ENCODE data around the gene BUD23.
"Not testable (repeated sequence)": the region's sequence is repeated elsewhere in the genome, so short reads cannot be mapped to it uniquely, and the experiment has no call there.

The BUD23 gene, protein sequence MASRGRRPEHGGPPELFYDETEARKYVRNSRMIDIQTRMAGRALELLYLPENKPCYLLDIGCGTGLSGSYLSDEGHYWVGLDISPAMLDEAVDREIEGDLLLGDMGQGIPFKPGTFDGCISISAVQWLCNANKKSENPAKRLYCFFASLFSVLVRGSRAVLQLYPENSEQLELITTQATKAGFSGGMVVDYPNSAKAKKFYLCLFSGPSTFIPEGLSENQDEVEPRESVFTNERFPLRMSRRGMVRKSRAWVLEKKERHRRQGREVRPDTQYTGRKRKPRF

DNA sequence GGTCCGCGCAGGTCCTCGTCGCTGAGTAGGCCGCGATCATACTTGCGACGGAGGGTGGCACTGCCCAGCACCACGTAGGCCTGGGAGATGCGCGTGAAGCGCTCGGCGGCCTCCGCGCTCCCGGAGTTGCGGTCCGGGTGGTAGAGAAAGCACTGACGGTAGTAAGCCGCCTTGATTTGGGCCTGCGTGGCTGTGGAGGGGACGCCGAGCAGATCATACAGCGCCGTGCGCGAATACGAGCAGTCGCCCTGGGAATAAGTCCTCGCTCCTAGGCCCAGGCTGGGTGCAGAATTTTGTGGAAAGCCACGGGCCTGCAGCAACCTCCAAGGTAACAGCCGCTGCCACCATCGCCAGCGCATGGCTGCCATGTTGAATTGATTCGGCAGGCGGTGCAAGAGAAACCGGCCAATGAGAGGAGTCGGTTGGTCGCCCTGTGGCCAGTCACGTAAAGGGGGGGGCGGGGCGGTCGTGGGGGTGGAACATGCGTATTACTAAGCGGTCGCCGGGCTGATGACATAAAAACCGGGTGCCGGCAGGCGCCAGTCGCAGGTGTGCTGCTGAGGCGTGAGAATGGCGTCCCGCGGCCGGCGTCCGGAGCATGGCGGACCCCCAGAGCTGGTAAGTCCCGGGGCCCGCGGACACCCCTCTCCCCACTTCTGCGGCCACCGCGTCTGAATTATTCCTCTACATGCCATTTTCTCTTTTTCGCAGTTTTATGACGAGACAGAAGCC lies at the start of gene BUD23, which contains the start of gene DNAJC30:
TSS of gene BUD23 (plus strand) at position 542 of the 732 bp plus-strand sequence. CDS start at position 571, 29 bp downstream.
TSS of gene DNAJC30 (minus strand) at position 398 of the 732 bp plus-strand sequence. CDS start at position 368, 30 bp downstream.
- DNase-seq: peak; percentile 99

DNA sequence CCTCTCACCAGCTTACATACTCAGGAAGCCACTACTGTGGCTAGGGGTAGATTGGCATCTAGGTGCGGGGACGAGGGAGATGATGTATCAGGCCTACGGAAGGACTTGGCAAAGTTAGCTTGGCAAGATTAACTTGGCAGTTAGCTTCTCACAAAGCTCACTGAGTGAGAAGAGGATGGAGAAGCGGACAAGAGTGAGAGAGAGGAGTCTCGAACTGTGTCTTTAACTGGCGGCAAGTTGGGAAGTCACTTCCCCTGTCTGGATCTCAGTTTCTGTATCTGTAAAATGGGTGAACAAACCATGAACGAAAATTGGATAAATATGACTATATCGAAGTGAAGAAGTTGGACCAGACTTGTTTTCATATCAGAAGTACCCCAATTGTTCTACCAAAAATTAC lies 49.6 kb upstream of the BUD23 start:
- no peak for DNase-seq

DNA sequence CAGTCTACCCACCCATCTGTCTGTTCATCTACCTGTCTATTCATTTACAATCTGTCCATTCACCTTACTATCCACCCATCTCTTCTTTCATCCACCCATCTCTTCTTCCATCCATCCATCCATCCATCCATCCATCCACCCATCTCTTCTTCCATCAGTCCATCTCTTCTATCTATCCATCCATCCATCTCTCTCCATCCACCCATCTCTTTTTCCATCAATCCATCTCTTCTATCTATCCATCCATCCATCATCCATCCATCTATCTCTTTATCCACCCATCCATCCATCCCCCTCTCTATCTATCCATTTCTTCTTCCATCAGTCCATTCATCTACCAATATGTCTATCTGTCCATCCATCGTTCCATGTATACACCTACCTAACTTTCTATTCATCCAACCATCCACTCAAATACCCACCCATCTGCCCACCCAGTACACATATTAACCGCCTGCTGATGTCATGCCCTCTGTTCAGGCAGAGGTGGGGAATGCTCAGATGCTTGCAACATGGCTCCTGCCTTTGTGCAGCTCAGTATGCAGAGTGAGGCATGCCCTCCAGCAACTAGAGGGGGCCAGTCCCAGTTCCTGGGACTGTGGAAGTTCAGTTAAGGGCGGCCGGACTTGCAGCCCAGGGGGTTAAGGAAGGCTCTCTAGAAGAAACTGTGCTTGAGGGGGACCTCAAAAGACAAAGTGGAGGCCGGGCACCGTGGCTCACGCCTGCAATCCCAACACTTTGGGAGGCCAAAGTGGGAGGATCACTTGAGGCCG lies 47.8 kb upstream of the BUD23 start:
- DNase-seq: no peak

DNA sequence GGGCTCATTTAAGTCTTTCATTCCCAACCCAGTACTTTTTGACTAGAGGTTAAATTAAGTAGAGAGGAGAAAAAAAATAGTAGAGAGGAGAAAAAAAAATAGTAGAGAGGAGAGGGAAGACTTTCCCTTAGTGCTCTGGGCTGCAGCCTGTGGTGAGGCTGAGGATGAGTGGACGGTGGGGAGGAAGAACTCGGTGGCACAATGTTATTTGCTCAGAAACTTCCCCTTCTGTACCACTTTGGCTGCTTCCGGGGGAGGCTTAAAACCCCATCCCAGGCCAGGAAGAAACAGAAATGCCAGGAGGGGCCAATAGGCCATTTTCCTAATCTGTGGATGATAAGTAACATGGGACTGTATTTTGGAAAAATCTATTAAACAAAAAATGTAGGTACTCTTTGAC lies 44.5 kb upstream of the BUD23 start:
- no peak for DNase-seq

DNA sequence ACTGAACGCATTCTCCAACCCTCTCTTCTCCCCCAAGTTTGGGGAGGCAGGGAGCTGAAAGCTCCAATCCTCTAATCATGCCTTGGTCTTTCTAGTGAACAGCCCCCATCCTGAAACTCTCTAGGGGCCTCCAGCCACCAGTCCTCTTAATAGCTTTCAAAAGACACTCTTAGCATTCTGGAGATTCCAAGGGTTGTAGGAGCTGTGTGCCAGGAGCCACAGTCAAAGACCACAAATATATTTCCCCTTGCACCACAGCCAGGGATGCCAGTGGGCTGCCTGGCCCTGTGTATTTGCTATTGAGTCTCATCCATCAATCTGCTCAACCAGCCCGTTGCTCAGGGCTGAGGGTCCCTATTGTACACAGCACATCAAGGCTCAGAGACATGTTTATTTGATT lies 40.6 kb upstream of the BUD23 start:
- DNase-seq: no peak

DNA sequence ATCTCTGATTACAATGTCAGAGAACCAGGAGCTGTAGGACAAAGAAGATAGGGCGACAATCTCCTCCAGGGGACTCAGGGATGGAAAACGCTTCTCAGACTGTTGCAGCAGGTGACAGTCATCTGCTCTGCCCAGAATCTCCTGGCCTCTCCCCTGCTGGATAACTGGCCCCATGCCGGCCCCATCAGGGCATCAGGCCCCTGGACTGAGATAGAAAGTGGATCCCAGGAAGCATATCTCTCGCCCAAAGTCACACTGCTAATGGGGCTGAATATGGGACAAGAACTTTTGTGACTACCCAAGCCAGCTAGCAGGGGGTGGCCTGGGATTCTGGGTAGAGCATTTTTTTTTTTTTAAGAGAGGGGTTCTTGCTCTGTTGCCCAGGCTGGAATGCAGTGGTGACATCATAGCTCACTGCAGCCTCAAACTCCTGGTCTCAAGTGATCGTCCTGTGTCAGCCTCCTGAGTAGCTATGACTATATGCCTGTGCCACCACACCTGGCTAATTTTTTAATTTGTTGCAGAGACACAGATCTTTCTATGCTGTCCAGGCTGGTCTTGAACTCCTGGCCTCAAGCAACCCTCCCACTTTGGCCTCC lies 38.6 kb upstream of the BUD23 start:
- DNase-seq: no peak

DNA sequence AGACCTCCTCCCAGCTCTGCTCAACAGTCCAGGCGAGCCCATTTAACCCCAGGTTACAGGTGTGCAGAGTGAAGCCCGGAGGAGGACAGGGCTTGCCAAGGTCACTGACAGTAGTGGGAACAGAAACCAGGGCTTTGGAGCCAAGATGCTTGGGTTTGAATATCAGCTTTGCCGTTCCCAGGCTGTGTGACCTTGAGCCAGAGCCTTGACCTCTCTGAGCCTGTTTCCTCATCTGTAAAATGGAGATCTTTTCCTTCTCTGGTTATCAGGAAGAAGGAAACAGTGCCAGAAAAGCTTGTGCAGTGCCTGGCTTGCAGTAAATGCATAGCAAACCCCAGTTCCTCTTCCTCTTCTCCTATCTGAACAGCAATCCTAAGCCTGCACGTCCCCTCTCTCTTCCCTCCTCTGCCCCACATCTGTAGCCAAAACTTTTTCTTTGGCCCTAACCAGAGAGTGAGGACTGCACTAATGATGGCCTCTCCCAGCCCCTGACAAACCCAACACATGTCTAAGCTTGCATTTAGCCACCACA lies 37.7 kb upstream of the BUD23 start:
- DNase-seq: no peak

DNA sequence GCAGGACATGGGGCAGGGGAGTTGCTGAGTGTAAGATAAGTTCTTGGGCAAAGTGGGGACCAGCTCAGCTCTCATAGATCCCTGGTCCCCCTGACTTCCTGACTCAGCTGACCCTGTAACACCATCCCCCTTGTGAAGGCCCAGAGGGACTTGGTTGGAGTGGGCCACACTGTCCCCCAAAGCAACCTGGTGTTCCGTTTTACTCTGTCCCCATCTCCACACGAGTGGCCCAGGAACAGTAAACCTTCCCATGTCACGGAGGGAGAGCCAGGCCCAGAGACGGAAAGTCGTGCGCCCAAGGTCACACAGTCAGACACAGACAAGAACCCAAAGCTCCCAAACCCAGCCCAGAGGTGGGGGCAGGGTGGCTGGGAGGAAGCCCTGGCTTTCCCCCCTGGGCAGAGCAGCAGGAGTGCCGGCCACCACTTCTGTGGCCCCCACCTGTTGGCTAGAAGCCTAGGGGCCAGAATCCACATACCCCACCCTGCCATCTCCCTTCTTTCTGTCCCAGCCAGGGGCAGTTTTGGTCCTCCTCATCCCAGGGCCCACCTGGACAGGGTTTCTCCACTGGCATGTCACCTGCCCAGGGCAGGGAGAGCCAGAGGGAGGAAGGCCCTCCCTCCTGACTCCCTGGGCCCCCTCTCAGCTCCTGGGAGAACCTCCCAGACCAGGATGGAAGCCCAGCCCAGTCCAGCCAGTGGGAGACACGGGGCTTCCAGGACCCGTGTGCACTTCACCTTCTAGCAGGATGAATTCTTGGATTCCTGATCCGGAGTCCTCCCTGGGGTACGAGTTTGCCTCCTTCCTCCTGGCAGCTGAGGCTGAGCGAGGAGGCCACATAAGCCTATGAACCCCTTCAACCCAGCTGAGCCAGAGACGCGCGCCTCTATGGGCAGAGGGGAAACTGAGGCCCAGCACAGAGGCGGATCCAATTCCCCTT lies 36.3 kb upstream of the BUD23 start:
- DNase-seq: no peak

DNA sequence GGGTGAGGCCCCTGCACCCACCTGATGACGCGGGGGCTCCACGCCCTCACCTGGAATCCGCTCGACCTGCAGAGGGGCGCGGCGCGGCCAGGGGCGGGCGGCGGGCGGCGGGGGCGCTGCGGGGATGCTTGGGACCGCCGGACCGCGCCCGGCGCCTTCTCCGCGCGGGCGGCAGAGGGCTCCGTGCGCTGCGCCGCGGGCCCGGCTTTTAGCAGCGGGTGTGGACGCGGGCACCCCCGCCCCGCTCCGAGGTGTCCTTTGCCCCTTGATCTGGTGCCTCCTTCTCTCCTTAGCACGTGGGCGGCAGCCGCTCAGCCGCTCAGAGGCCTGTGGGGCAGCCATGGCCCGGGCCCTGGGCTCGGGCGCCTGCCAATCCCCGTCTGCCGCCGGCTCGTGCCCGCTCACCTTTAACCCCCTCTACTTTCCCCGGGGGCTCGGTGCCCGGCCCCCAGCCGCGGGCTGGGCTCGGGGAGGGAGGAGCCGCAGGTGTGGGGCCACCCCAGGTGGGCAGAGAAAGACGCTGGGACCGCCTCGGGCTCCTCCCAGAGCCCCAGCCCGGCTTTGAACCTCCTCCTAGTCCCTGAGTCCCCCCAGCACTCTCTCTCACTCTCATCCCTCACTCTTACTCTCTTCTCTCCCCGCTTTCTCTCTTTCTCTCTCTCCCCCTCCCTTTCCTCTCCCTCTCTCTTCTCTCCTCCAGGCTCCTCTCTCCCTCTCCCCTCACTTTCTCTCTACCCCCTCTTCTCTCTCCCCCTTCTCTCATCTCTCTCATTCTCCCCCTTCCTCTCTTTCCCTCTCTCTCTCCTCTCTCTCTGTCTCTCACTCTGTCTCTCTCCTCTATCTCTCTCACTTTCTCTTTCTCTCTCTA lies 35.4 kb upstream of the BUD23 start:
- peak; percentile 43 for DNase-seq

DNA sequence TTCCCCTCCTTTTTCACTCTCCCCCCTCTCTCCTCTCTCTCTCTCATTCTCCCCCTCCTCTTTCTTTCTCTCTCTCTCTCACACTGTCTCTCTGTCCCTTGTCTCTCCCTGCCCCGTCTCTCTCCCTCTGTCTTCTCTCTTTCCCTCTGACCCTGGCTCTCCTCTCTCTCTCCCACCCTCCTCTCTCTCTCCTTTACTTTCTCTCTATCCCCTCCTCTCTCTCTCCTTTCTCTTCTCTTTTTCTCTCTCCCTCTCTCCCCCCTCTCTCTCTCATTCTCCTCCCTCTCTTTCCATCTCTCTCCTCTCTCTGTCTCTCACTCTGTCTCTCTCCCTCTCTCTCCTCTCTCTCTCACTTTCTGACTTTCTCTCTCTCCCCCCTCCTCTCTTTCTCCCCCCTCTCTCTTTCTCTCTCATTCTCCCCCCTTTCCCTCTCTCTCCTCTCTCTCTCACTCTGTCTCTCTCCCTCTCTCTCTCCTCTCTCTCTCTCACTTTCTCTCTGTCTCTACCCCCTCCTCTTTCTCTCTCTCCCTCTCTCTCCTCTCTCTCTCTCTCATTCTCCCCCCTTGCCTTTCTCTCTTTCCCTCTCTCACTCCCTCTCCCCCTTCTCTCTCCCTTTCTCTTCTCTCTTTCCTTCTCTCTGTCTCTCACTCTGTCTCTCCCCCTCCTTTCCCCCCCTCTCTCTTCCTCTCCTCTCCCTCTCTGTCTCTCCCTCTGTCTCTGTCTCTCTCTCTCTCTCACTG lies 34.6 kb upstream of the BUD23 start:
- no peak for DNase-seq

DNA sequence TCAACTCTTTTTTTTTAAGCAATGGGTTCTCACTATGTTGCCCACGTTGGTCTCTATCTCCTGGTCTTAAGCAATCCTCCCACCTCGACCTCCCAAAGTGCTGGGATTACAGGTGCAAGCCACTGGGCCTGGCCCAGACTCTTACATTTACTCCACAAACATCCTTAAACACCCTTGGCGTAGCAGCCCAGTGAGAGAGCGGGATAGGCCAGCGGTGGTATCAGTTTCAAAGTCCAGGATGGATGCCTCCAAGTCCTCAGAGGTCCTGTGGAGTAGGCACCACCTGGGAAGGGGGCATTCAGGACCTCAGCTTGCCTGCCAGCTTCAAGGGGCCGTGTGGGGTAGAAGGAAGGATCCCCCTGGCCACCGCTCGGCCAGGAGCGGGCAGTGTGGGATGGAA lies 33.8 kb upstream of the BUD23 start:
- no peak for DNase-seq

DNA sequence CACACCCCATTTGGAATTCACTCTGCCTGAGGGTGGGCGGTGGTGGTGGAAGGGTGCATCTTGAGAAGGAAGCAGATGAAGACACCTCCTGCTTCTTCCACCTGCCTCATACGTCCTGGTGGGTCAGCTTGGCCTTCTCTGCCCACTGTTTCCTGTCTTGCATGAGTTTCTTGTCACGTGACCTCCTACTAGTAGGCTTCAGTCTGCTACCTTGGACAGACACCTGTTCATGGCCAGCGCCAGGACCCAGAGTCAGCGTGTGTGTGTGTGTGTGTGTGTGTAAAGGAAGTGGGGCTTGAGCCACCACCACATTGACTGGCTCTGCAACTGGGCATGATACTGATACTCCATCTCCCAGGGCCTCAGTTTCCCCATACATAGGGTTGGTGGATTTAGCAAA lies 32.9 kb upstream of the BUD23 start:
- no peak for DNase-seq

DNA sequence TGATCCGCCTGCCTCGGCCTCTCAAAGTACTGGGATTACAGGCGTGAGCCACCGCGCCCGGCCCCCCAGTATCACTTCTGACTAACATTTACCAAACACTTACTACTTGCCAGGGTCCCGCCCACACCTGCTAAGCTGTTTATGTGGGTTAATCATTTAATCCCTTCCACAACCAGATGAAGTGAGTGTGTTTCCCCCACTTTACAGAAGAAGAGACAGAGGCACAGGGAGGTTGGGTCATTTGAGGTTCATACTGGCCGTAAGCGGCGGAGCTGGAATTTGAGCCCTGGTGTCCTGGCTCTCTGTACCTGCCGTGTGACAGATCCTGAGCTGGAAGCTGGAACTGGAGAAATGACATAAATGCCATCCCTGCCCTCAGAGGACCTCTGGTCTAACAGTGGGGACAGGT lies 30.9 kb upstream of the BUD23 start:
- no peak for DNase-seq

DNA sequence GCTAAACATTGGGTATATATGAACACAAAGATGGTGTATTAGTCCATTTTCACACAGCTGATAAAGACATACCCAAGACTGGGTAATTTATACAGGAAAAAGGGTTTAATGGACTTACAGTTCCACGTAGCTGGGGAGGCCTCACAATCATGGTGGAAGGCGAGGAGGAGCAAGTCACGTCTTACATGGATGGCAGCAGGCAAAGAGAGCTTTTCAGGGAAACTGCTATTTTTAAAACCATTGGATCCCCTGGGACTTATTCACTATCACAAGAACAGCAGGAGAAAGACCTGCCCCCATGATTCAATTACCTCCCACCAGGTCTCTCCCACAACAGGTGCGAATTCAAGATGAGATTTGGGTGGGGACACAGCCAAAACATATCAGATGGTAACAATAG lies 28.1 kb upstream of the BUD23 start:
- not testable (repeated sequence) for DNase-seq

DNA sequence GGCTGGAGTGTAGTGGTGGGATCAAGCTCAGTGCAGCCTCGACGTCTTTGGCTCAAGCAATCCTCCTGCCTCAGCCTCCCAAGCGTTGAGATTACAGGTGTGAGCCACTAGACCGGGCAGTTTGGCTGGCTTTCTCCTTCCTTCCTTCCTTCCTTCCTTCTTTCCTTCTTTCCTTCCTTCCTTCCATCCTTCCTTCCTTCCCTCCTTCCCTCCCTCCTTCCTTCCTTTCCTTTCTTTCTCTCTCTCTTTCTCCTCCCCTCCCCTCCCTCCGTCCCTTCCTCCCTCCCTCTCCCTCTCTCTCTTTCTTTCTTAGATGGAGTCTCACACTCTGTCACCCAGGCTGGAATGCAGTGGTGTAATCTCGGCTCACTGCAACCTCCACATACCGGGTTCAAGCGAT lies 23.4 kb upstream of the BUD23 start:
- no peak for DNase-seq

DNA sequence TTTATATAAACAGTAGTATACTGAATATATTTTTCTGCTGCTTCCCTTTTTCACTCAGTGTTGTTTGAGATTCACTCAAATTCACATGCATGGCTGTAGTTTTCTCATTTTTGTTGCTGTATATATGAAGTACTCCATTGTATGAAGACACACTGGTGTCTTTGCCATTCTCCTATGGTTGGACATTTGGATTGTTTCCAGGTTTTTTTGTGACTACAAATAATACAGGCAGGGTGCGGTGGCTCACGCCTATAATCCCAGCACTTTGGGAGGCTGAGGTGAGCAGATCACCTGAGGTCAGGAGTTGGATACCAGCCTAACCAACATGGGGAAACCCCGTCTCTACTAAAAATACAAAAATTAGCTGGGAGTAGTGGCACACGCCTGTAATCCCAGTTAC lies 22.8 kb upstream of the BUD23 start:
- not testable (repeated sequence) for DNase-seq

DNA sequence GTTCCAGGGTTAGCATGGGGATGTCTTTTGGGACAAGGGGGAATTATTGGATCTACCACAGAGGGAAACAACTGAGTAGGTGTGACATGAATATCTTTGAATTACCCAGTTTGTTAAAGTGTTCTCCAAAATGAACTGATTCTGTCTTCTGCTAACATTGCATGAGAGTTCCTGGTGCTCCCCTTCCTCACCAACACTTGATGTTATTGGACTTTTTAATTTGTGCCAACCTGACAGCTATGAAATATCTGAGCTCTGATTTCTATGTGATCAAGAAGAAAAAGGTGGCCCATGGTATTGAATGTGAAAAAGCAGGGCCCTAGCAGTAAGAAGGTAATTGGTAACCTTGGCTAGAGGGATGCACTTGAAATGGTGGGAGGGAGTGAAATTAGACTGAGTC lies 20.4 kb upstream of the BUD23 start:
- DNase-seq: no peak

DNA sequence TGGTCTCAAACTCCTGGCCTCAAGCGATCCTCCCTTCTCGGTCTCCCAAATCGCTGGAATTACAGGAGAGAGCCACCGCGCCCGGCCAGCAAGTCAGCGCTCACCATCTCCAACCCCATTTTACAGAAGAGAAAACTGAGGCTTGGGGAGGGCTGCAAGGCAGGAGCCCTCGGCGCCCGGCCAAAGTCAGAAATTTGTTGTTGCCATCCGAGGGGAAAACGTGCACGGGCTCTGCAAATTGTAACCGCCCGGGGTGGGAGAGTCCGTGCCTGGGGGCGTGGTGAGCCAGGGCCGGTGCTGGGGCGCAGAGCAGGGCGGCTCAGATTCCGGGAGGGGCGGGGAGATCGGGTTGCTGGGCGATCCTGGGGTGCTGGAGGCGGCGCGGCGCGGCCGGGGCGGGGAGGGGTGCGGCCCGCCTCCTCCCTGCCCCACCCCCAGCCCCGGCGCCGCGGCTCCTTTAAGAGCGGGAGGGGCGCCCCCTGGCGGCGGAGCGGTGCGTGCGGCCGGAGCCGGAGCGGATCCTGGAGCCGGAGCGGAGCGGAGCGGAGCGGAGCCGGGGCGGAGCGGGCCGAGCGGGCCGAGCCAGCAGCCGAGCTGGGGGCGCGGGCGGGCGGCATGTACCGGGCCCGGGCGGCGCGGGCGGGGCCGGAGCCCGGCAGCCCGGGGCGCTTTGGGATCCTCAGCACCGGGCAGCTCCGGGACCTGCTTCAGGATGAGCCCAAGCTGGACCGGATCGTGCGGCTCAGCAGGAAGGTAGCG lies 15.9 kb upstream of the BUD23 start, which contains the start of gene VPS37D:
TSS of gene VPS37D (plus strand) at position 488 of the 759 bp plus-strand sequence. CDS start at position 616, 128 bp downstream.
- DNase-seq: peak; percentile 97

Measured in CD4-positive, alpha-beta T cell treated with Interleukin-17A for 4 hours (primary cell).